Middle frontal gyrus (tissue), 1 donor: ENCODE measurements around the gene ALMS1.
"Not testable (repeated sequence)": the region's sequence is repeated elsewhere in the genome, so short reads cannot be mapped to it uniquely, and the experiment has no call there.

Experiments used
- DNase-seq: peaks from one replicate; pipeline ENCODE4 v3.0.0-alpha.2; 2015; ENCODE audit warnings: low spot score; ENCODE audit errors: extremely low spot score

ALMS1 gene

GRCh38 chr2:73614997-73615396, 229.4 kb downstream of the ALMS1 start:
- no peak for DNase-seq

GRCh38 chr2:73619925-73620324, 234.3 kb downstream of the ALMS1 start:
- not testable (repeated sequence) for DNase-seq

GRCh38 chr2:73624036-73624435, 238.4 kb downstream of the ALMS1 start:
- not testable (repeated sequence) for DNase-seq

GRCh38 chr2:73624625-73625024, 239.0 kb downstream of the ALMS1 start:
- not testable (repeated sequence) for DNase-seq

GRCh38 chr2:73626237-73626636, 240.6 kb downstream of the ALMS1 start:
- not testable (repeated sequence) for DNase-seq

GRCh38 chr2:73628493-73628892, 242.9 kb downstream of the ALMS1 start:
- not testable (repeated sequence) for DNase-seq

- not testable (repeated sequence) for DNase-seq
Measured at GRCh38 chr2:73630662-73631266, 245.1 kb downstream of the ALMS1 start.

GRCh38 chr2:73636977-73637376, 251.3 kb downstream of the ALMS1 start:
- DNase-seq, result not testable (repeated sequence)

- no peak for DNase-seq
Measured at GRCh38 chr2:73638429-73638828, 252.8 kb downstream of the ALMS1 start.

GRCh38 chr2:73640511-73640911, 254.9 kb downstream of the ALMS1 start:
- no peak for DNase-seq

- DNase-seq, result no peak
Measured at GRCh38 chr2:73640946-73641766, 255.5 kb downstream of the ALMS1 start.

- DNase-seq, result no peak
Measured at GRCh38 chr2:73641767-73642062, 256.1 kb downstream of the ALMS1 start.

- no peak for DNase-seq
Measured at GRCh38 chr2:73642338-73643018, 256.8 kb downstream of the ALMS1 start, which contains the start of gene NAT8. NAT8 (minus strand) TSS chr2:73642422; CDS start chr2:73641628, 794 bp downstream.

- DNase-seq, result not testable (repeated sequence)
Measured at GRCh38 chr2:73647690-73648089, 262.1 kb downstream of the ALMS1 start.

- no peak for DNase-seq
Measured at GRCh38 chr2:73651591-73652230, 266.1 kb downstream of the ALMS1 start.

- DNase-seq, result no peak
Measured at GRCh38 chr2:73652348-73652747, 266.7 kb downstream of the ALMS1 start.

GRCh38 chr2:73654175-73654574, 268.5 kb downstream of the ALMS1 start:
- no peak for DNase-seq
